ENCODE results near the gene SOX4.

SOX4 gene

GRCh38 chr6:21625642-21626041 is 32.1 kb downstream of the SOX4 start:
- H3K36me3 Mint-ChIP-seq: no peaks in the 10 kb centered on the region
- no peak overlapping the region for H3K4me3 Mint-ChIP-seq
- H3K9me3 Mint-ChIP-seq: no peaks in the 10 kb centered on the region
- H3K4me1 Mint-ChIP-seq: no peaks in the 10 kb centered on the region
- H3K27me3 Mint-ChIP-seq: peaks cover 9% of the 10 kb centered on the region
- H3K27ac Mint-ChIP-seq: no peak overlapping the region
- no peak for ATAC-seq

GRCh38 chr6:21626756-21627155 is 33.2 kb downstream of the SOX4 start:
- Mint-ChIP-seq H3K27ac (no peak overlapping the region), H3K4me3 (no peak overlapping the region), H3K36me3 (no peaks in the 10 kb centered on the region), H3K9me3 (no peaks in the 10 kb centered on the region), H3K4me1 (no peaks in the 10 kb centered on the region), H3K27me3 (peaks cover 9% of the 10 kb centered on the region)
- no peak for ATAC-seq

GRCh38 chr6:21628160-21628559 is 34.6 kb downstream of the SOX4 start:
- H3K36me3 Mint-ChIP-seq: no peaks in the 10 kb centered on the region
- H3K27ac Mint-ChIP-seq: no peak overlapping the region
- no peak overlapping the region for H3K4me3 Mint-ChIP-seq
- H3K4me1 Mint-ChIP-seq: no peaks in the 10 kb centered on the region
- no peak for ATAC-seq
- H3K27me3 Mint-ChIP-seq: peaks cover 9% of the 10 kb centered on the region
- no peaks in the 10 kb centered on the region for H3K9me3 Mint-ChIP-seq

- Mint-ChIP-seq H3K9me3 (no peaks in the 10 kb centered on the region), H3K27ac (no peak overlapping the region), H3K27me3 (peaks cover 9% of the 10 kb centered on the region)
These were observed 40.1 kb downstream of the SOX4 start for GRCh38 chr6:21633511-21634109.

GRCh38 chr6:21634582-21634981 is 41.0 kb downstream of the SOX4 start:
- H3K4me1 Mint-ChIP-seq: no peaks in the 10 kb centered on the region
- no peak for ATAC-seq
- H3K36me3 Mint-ChIP-seq: no peaks in the 10 kb centered on the region
- no peaks in the 10 kb centered on the region for H3K9me3 Mint-ChIP-seq
- peaks cover 3% of the 10 kb centered on the region for H3K27me3 Mint-ChIP-seq
- no peak overlapping the region for H3K27ac Mint-ChIP-seq
- no peak overlapping the region for H3K4me3 Mint-ChIP-seq

More at GRCh38 chr6:21633511-21634109, 40.1 kb downstream of the SOX4 start:
- ATAC-seq: no peak
- Mint-ChIP-seq H3K4me3 (no peak overlapping the region), H3K36me3 (no peaks in the 10 kb centered on the region), H3K4me1 (no peaks in the 10 kb centered on the region)

- no peak for ATAC-seq
- Mint-ChIP-seq H3K27ac (no peak overlapping the region), H3K4me1 (no peaks in the 10 kb centered on the region), H3K36me3 (no peaks in the 10 kb centered on the region), H3K4me3 (no peak overlapping the region), H3K27me3 (no peaks in the 10 kb centered on the region), H3K9me3 (no peaks in the 10 kb centered on the region)
These were observed 43.3 kb downstream of the SOX4 start for GRCh38 chr6:21636876-21637275.

GRCh38 chr6:21639316-21639715 is 45.8 kb downstream of the SOX4 start:
- Mint-ChIP-seq H3K4me1 (no peaks in the 10 kb centered on the region), H3K27me3 (no peaks in the 10 kb centered on the region)
- no peak for ATAC-seq

More at GRCh38 chr6:21639316-21639715, 45.8 kb downstream of the SOX4 start:
- Mint-ChIP-seq H3K36me3 (no peaks in the 10 kb centered on the region), H3K27ac (no peak overlapping the region), H3K4me3 (no peak overlapping the region), H3K9me3 (no peaks in the 10 kb centered on the region)

All from stimulated activated memory B cell treated with anti-CD40 and anti-IgM and Interleukin-4, amounts not matched to agents 10 μg/mL and 1 μg/mL and 100 μg/mL, for 72 hours (primary cell).